Retinal pigment epithelial cell (primary cell): ENCODE data around the gene MVD.

ENCODE experiments used
- DNase-seq: peaks from one replicate; pipeline ENCODE4 v3.0.0-alpha.2; 2010; ENCODE audit warnings: low read depth
- H3K4me3 ChIP-seq: 2 replicates; pipeline ENCODE4 v1.5.1; 2011; ENCODE audit warnings: mild to moderate bottlenecking, low read length, control low read depth, moderate library complexity
- CTCF ChIP-seq: conservative IDR thresholded peaks from 2 replicates; pipeline ENCODE4 v1.5.1; 2011; ENCODE audit warnings: low read depth, low read length, control low read depth, inconsistent platforms

The MVD gene

DNA sequence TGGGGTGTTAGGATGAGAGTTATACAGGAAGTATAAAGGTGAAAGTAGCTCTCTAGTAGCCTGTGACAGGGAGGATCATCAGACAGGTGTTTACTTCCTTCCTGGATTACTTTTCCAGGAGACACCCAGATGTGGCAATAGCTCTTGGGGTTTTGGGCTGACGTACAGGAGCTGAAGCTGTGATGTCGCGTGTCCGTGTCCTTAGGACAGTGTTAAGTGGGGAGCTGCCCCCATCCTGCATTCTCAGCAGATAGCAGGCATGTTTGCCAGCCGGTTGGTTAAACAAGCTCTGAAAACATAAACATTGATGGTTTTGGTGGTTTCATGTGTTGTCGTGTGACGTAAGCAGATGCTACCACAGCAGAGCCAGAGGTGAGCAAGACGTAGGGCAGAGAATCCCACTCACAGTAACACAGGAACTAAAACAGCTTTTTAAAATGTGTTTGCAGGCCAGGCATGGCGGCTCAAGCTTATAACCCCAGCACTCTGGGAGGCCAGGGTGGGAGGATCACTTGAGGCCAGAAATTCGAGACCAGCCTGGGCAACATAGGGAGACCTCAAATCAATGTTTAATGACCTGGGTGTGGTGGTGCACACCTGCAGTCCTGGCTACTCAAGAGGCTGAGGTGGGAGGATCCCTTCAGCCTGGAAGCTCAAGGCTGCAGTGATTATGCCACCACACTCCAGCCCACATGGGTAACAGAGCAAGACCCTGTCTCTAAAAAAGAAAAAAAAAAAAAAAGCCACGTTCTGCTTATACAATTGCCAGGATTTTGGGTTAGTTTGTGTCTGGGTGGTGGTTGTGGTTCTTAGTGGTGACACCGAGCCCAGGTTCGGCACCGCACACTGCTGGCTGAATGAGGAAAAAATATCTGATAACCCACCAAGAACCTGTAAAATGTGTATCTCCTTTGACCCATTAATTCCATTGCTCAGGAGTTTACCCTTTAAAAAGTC, 42.8 kb downstream of the MVD start:
- DNase-seq = no peak
- no peak overlapping the region for H3K4me3 ChIP-seq
- no peak for TF ChIP-seq CTCF

DNA sequence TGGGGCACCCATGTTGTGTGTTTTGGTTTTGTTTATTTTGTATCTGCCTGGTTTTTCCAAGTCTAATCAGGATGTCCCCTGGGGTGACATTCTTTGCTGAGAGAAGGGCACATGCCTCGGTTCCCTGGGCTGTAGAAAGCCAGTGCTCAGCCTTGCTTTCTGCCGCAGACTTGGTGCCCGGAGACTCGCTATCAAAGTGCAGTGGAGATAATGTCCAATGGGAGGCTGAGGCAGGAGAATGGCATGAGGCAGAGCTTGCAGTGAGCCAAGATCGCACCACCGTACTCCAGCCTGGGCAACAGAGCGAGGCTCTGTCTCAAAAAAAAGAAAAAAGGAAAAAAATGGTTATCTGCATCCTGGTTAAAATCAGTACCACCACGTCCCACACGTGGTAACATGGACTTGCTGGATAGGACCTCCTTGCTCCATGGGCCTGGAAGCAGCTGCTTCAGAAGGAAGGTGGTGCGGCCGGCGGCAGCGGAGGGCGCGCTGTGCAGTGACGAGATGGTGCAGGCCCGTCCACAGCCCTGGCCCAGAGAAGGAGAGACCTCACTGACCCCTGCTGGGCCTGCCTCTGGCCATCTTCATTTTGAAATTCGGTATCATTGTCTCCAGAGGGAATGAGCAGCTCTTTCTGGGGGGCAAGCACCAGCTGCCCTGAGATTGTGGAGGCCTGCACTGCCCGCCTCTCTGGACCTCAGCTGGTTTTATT, 43.8 kb downstream of the MVD start:
- no peak for DNase-seq
- no peak for TF ChIP-seq CTCF
- H3K4me3 ChIP-seq = no peak overlapping the region

DNA sequence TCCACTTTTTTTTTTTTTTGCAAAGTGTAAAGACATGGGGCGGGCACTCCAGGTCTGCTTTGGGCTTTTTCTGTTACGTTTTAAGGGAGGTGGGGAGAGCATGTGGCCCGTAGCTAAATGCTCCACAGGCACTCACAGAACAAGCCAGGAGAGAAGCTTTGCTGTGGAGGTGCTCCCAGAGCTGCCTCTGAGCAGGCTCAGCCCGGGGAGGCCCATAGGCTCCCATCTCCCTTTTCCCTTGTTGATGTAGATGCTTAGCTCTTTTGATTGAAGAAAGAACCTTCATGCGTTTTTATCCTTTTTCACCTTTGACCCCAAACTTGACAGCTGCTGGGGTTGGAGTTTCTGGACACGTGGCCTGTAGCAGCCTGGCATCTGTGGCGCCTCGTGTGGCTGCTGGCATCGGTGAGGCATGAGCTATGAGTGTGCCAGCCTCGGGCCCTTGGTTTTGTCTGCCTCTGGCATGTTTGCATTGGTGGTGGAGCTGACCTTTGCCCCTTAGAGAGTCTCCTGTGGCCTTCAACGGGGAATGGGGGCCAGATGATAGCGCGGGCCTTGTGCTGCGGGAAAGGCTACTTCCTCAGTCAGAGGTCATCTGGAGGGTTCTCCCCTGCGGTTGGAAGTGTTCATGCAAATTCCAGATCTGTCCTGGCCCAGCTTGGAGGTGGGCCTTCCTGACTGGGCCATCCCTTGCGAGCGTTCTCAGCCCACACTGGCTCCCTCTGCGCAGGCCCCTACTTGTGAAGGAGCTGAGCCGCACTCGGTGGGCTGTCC, 44.5 kb downstream of the MVD start:
- H3K4me3 ChIP-seq = no peak overlapping the region
- no peak for TF ChIP-seq CTCF
- no peak for DNase-seq

DNA sequence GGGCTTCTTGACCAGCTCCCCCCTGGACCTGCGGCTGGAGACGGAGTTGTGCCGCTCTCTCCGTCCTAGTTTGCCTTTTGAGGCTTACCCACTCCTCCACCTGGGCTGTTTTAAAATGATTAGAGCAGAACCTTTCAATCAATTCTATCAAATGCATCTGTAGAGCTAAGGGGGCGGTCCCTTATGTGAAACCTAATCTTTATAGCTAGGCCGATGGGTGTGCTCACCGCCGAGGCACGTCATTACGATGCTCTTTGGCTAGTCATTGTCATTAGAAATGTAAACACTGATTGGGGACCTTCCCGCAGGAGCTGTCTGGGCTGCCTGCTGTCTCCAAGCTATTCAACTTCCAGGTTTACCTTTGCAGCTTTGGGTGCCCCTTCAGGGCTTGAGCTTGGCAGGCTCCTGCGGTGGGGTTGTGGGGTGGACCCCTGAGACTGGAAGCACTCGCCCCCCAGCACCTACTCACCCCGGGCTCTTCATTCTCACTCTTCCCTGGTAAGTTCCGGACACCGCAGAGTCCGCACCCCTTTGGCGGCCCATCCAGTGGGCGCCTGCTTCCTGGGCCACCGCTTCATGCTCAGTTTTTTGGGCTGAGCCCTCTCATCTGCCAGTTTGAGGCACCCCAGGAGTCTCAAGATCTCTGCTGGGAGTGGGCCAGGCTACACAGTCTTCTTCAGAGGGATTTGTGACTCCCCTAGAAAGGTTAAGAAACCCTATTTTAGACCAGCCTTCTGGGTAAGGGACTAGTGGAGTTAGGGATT, 45.4 kb downstream of the MVD start:
- H3K4me3 ChIP-seq = no peak overlapping the region
- no peak for DNase-seq
- TF ChIP-seq CTCF = no peak

DNA sequence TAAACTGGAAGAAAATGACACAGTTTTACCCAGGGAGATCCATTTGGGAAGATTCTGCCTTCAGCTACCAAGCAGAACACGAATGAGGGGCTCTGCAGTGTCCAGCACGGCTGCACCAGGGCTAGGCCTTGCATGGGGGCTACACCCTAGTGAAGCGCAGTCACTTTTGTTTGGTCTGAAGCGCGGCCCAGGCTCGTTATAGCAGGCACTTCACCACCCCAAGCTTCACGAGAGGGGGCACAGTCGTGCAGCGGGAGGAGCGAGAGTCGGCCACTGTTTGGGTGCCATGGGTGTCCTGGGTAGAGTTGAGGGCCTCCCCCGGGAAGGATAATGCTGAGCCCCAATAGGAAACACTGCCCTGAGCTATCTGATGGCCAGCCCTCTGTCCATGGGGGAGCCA, 46.2 kb downstream of the MVD start:
- TF ChIP-seq CTCF = no peak
- no peak overlapping the region for H3K4me3 ChIP-seq
- no peak for DNase-seq

DNA sequence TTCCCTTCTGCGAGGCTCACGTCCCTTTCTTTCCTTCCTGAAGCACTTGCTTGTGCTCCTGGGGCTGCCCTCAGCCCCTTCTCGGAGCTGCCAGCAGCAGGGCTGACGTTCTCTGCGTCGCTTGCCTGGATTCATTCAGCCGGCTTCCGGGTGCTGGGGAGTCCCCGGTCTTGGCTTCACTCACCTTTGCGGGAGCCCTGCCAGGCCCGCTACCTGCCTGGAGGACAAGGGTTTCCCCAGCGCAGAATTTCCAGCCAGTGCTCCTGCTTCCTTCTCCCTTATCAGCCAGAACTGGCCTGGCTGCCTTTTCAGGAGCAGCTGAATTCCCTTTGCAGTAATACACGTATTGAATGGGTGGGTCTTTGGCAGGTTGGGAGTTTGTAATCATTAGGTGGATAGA, 46.6 kb downstream of the MVD start:
- no peak overlapping the region for H3K4me3 ChIP-seq
- no peak for TF ChIP-seq CTCF

More for the DNA sequence above, 46.6 kb downstream of the MVD start:
- no peak for DNase-seq
